Type B pancreatic cell (in vitro differentiated cells): Measurements from ENCODE around the gene RBP3. TPM values are rescaled to one million over a fixed set of nuclear protein-coding genes. Genes with fewer than 3 reads are reported as not detected.
A peak's percentile ranks its signal among the peaks of the same experiment; 100 is the strongest.

Experiments
- DNase-seq: peaks from one replicate; pipeline ENCODE4 v3.0.0; 2021; ENCODE audit warnings: mixed read lengths; ENCODE audit not compliant: unreplicated experiment; ENCODE audit errors: extremely low spot score
- H3K27ac Mint-ChIP-seq: 2 replicates; pipeline ENCODE4 v1.8.0; 2021; ENCODE audit warnings: mild to moderate bottlenecking, mixed read lengths
- H3K27me3 Mint-ChIP-seq: 2 replicates; pipeline ENCODE4 v1.8.0; 2021; ENCODE audit warnings: mixed read lengths
- H3K36me3 Mint-ChIP-seq: 2 replicates; pipeline ENCODE4 v1.8.0; 2021; ENCODE audit warnings: mixed read lengths
- H3K4me1 Mint-ChIP-seq: one replicate; pipeline ENCODE4 v1.8.0; 2021; ENCODE audit warnings: mixed read lengths; ENCODE audit not compliant: unreplicated experiment
- H3K4me3 Mint-ChIP-seq: 2 replicates; pipeline ENCODE4 v1.8.0; 2021; ENCODE audit warnings: mild to moderate bottlenecking, mixed read lengths
- H3K9me3 Mint-ChIP-seq: 2 replicates; pipeline ENCODE4 v1.8.0; 2021; ENCODE audit warnings: mixed read lengths
- CTCF ChIP-seq: fragments of 200-600 bp; sonication (generic); conservative IDR thresholded peaks from 2 replicates; pipeline ENCODE4 v1.5.0; 2021; ENCODE audit warnings: antibody characterized with exemption, mild to moderate bottlenecking
- total RNA-seq: library from RNA; stranded (reverse); gene quantifications from 2 replicates; pipeline ENCODE4 v1.2.1, GENCODE V29; 2021; ENCODE audit warnings: low replicate concordance

RBP3 gene
- total RNA-seq, 1 donor from 2014 or later = not detected

DNA sequence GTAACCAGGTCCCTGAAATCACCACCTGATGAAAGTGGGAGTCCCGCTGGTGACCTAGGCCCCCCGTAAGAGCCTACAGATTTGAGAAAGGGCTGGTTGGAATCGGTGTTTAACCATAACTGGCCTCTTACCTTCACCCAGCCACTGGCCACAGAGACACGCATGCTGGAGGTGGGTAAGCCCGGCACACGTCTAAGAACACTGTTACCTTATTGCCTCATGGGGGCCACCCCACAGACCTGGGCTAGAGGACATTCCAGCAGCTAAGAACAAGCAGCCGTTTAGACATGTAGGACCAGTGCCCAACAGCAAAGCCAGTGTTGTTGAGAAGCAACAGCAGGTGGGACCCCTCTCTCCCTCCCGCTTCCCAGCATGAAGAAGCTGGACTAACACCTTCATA is 28.4 kb upstream of the RBP3 start:
- no peak for DNase-seq
- Mint-ChIP-seq H3K27ac (no peak overlapping the region), H3K27me3 (peaks cover 7% of the 10 kb centered on the region), H3K4me3 (no peak overlapping the region), H3K36me3 (no peaks in the 10 kb centered on the region), H3K9me3 (no peaks in the 10 kb centered on the region), H3K4me1 (peaks cover 11% of the 10 kb centered on the region)
- no peak for TF ChIP-seq CTCF

- no peak for TF ChIP-seq CTCF
- no peak overlapping the region for H3K27ac Mint-ChIP-seq
These were observed 27.4 kb upstream of the RBP3 start for GRCh38 chr10:47320812-47321211.

GRCh38 chr10:47321521-47322195 is 26.5 kb upstream of the RBP3 start:
- no peak overlapping the region for H3K4me3 Mint-ChIP-seq
- peaks cover 19% of the 10 kb centered on the region for H3K4me1 Mint-ChIP-seq
- no peak for DNase-seq
- peak overlapping the region; percentile 37 for H3K27ac Mint-ChIP-seq
- H3K9me3 Mint-ChIP-seq = no peaks in the 10 kb centered on the region
- H3K27me3 Mint-ChIP-seq = peaks cover 7% of the 10 kb centered on the region
- no peaks in the 10 kb centered on the region for H3K36me3 Mint-ChIP-seq
- no peak for TF ChIP-seq CTCF

More at GRCh38 chr10:47320812-47321211, 27.4 kb upstream of the RBP3 start:
- DNase-seq = no peak
- Mint-ChIP-seq H3K36me3 (no peaks in the 10 kb centered on the region), H3K9me3 (no peaks in the 10 kb centered on the region), H3K4me3 (no peak overlapping the region), H3K4me1 (peaks cover 13% of the 10 kb centered on the region), H3K27me3 (peaks cover 7% of the 10 kb centered on the region)

- H3K27me3 Mint-ChIP-seq = peaks cover 7% of the 10 kb centered on the region
- H3K4me3 Mint-ChIP-seq = no peak within 1 kb of the TSS
- H3K9me3 Mint-ChIP-seq = no peaks in the 10 kb centered on the region
- peak within 1 kb of the TSS; percentile 92 for H3K27ac Mint-ChIP-seq
- H3K4me1 Mint-ChIP-seq = peaks cover 21% of the 10 kb centered on the region
- H3K36me3 Mint-ChIP-seq = no peaks in the 10 kb centered on the region
- DNase-seq = no peak
- no peak for TF ChIP-seq CTCF
These were observed 25.7 kb upstream of the RBP3 start, which contains the start of gene GDF2 for GRCh38 chr10:47322300-47323061. Gene GDF2 (plus strand): TSS chr10:47322454. CDS start chr10:47322669, 215 bp downstream.

DNA sequence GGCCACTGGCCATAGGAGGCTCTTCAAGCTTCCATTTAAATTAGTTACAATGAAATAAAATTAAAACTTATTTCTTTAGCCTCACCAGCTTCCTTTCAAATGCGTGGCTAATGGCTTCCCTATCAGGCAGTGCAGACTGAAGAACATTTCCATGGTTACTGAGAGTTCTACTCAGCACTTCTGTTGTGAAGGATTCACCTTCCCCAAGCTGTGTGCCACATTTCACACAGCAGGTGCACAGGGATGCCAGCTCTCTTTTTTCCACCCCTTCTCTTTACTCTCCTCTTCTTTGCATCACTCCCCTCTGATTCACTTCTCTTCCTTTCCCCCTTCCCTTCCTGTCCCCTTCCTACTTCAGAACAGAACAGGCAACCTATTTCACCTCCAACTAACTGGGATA is 25.1 kb upstream of the RBP3 start:
- no peak overlapping the region for H3K4me3 Mint-ChIP-seq
- no peak for DNase-seq
- peak overlapping the region; percentile 92 for H3K27ac Mint-ChIP-seq
- H3K4me1 Mint-ChIP-seq = peaks cover 19% of the 10 kb centered on the region
- H3K27me3 Mint-ChIP-seq = peaks cover 7% of the 10 kb centered on the region
- H3K36me3 Mint-ChIP-seq = no peaks in the 10 kb centered on the region
- TF ChIP-seq CTCF = no peak
- H3K9me3 Mint-ChIP-seq = no peaks in the 10 kb centered on the region
